SK-N-SH (cell line): ENCODE results near the gene CREB3L4.

Source experiments
- CHD2 ChIP-seq: fragments of 150-350 bp; IDR thresholded peaks from 2 replicates; pipeline ENCODE4 v1.6.1; 2018; ENCODE audit warnings: low read length; ENCODE audit not compliant: partially characterized antibody
- CTCF ChIP-seq: fragments of 200-600 bp; sonication (generic); IDR thresholded peaks from 2 replicates; pipeline ENCODE4 v1.6.1; 2017; ENCODE audit warnings: antibody characterized with exemption, mild to moderate bottlenecking, moderate library complexity
- GABPA ChIP-seq: IDR thresholded peaks from 2 replicates; pipeline ENCODE4 v1.4.0; 2012; ENCODE audit warnings: low read depth, mild to moderate bottlenecking
- GATA2 ChIP-seq: sonication (generic); formaldehyde crosslinking; IDR thresholded peaks from 2 replicates; pipeline ENCODE4 v1.5.0; 2020; ENCODE audit warnings: mild to moderate bottlenecking, missing genetic modification reagents
- JUND ChIP-seq: IDR thresholded peaks from 2 replicates; pipeline ENCODE4 v1.4.0; 2012
- REST ChIP-seq: IDR thresholded peaks from 2 replicates; pipeline ENCODE4 v1.6.1; 2012; ENCODE audit warnings: mild to moderate bottlenecking, low read depth, low read length, moderate library complexity
- RXRA ChIP-seq: IDR thresholded peaks from 2 replicates; pipeline ENCODE4 v1.4.0; 2012; ENCODE audit warnings: low read depth, mild to moderate bottlenecking, borderline replicate concordance
- USF1 ChIP-seq: IDR thresholded peaks from 2 replicates; pipeline ENCODE4 v1.4.0; 2012; ENCODE audit warnings: low read depth, borderline replicate concordance
- USF2 ChIP-seq: fragments of 150-350 bp; IDR thresholded peaks from 2 replicates; pipeline ENCODE4 v1.6.1; 2017; ENCODE audit warnings: antibody characterized with exemption, low read length, low read depth, borderline replicate concordance
- YY1 ChIP-seq: IDR thresholded peaks from 2 replicates; pipeline ENCODE4 v1.4.0; 2012; ENCODE audit warnings: low read depth, mild to moderate bottlenecking

- TF ChIP-seq CTCF, result no peak
- no peak for TF ChIP-seq GABPA
- TF ChIP-seq REST, result no peak
- TF ChIP-seq JUND, result no peak
- TF ChIP-seq YY1, result no peak
- TF ChIP-seq USF2, result no peak
- TF ChIP-seq RXRA, result no peak
- TF ChIP-seq GATA2, result no peak
- TF ChIP-seq CHD2, result no peak
- TF ChIP-seq USF1, result no peak
Observed at GRCh38 chr1:153987621-153988020, 19.9 kb downstream of the CREB3L4 start.
